Measurements from ENCODE around the gene PLD3. TPM values are rescaled to one million over a fixed set of nuclear protein-coding genes. Genes with fewer than 3 reads are reported as not detected.

Gene PLD3
- total RNA-seq, 1 donor from 2014 or later: 156 TPM

DNA sequence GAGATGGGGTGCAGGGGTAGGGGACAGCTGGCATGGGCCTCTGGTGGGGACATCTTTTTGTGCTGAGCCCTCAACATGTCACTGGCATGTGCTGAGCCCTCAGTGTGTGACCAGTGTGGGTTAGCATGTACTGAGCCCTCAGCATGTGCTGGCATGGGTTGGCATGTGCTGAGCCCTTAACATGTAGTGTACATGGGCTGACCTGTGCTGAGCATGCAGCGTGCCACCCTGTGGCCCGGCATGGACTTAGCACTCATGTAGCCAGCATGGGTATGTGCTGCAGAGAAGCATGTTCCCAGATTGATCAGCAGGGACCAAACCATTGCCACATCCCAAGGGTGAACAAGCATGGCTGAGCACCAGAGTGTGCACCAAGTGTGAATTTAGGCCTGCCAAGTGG, 30.0 kb downstream of the PLD3 start:
- Histone ChIP-seq H3K27ac (replicated peaks) (no peak overlapping the region), H3K4me3 (no peak overlapping the region), H3K27me3 (ENCODE audit: low read depth) (no peaks in the 10 kb centered on the region), H3K4me1 (no peaks in the 10 kb centered on the region), H3K36me3 (peaks cover 49% of the 10 kb centered on the region), H3K9me3 (replicated peaks) (no peaks in the 10 kb centered on the region)
- no peak for DNase-seq
- TF ChIP-seq CTCF (IDR thresholded peaks at IDR 0.05; ENCODE audit: borderline replicate concordance): no peak
- intact Hi-C loops (cut with micrococcal nuclease): no loop called here

GRCh38 chr19:40379446-40380198, 31.1 kb downstream of the PLD3 start:
- Histone ChIP-seq H3K4me1 (no peaks in the 10 kb centered on the region), H3K36me3 (peaks cover 38% of the 10 kb centered on the region), H3K27ac (replicated peaks) (no peak overlapping the region), H3K4me3 (no peak overlapping the region), H3K9me3 (replicated peaks) (no peaks in the 10 kb centered on the region), H3K27me3 (ENCODE audit: low read depth) (no peaks in the 10 kb centered on the region)
- intact Hi-C loops (cut with micrococcal nuclease): no loop called here
- no peak for DNase-seq
- TF ChIP-seq CTCF (IDR thresholded peaks at IDR 0.05; ENCODE audit: borderline replicate concordance): no peak

DNA sequence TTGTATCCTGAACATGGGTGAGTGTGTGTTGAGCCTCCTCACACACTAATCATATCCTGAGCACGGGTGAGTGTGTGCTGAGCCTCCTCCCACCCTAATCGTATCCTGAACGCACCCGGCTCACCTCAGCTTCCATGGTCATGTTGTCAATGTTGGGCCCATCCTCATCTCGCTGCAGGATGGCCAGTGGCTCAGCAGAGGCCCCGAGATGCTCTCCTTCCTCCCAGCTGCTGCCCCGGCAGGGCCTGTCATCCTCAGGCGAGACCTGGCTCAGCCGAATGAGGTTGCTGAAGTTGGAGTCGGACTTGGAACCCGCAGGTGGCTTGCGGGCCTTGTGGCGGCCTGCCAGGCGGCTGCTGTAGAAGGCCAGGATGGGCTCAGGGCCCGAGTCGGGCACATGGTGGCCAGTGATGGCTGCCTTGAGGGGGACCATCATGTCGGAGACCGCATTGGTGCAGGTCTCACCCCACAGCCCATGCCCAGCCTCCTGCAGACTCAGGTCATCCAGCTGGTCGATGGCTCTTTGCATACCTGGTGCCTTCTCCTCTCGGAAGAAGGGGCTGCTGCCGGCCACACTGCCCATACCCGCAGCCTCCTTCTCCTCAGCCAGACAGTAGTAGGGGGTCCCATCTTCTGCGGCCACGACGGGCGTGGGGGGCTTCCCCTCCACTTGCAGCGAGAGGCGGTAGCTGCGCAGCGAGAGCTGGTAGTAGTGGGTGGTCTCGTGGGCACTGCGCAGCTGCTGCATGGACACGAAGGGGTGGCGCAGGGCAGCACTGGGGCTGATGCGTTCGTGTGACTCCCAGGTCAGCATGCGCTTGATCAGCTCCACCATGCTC, 31.9 kb downstream of the PLD3 start:
- Histone ChIP-seq H3K36me3 (peaks cover 30% of the 10 kb centered on the region), H3K9me3 (replicated peaks) (no peaks in the 10 kb centered on the region), H3K27ac (replicated peaks) (no peak overlapping the region), H3K27me3 (ENCODE audit: low read depth) (no peaks in the 10 kb centered on the region), H3K4me3 (no peak overlapping the region), H3K4me1 (no peaks in the 10 kb centered on the region)
- intact Hi-C loops (cut with micrococcal nuclease): no loop called here
- no peak for DNase-seq
- no peak for TF ChIP-seq CTCF (IDR thresholded peaks at IDR 0.05; ENCODE audit: borderline replicate concordance)

- Histone ChIP-seq H3K9me3 (replicated peaks) (no peaks in the 10 kb centered on the region), H3K27ac (replicated peaks) (no peak overlapping the region), H3K4me1 (no peaks in the 10 kb centered on the region), H3K36me3 (peaks cover 27% of the 10 kb centered on the region), H3K4me3 (no peak overlapping the region), H3K27me3 (ENCODE audit: low read depth) (no peaks in the 10 kb centered on the region)
- DNase-seq: no peak
- intact Hi-C loops (cut with micrococcal nuclease): no loop called here
- no peak for TF ChIP-seq CTCF (IDR thresholded peaks at IDR 0.05; ENCODE audit: borderline replicate concordance)
Observed at GRCh38 chr19:40381321-40381720, 32.8 kb downstream of the PLD3 start.

DNA sequence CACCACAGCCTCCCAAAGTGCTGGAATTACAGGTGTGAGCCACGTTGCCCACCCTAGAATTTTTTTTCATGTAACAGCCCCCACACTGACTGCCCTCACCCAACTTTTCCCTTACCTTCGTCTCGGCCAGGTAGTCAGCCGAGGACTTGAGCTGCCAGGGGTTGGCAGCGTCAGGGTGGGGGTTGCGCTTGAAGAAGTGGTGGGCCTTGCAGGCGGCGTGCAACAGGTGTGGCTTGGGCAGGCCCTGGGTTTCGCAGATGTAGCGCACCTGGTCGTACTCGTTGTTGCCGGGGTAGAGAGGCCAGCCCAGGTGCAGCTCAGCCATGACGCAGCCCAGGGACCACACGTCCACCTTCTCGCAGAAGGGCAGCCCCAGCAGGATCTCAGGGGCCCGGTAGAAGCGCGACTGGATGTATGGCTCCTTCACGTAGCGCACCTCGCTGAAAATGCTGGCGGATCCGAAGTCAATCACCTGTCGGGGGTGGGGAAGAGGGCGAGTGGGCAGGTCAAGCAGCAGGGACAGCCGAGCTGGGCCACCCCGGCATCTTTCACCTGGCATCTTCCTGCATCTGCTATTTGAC, 35.3 kb downstream of the PLD3 start:
- DNase-seq: no peak
- H3K36me3 ChIP-seq: peaks cover 10% of the 10 kb centered on the region
- H3K27ac ChIP-seq (replicated peaks): no peak overlapping the region
- no peaks in the 10 kb centered on the region for H3K9me3 ChIP-seq (replicated peaks)
- H3K4me3 ChIP-seq: no peak overlapping the region
- no peaks in the 10 kb centered on the region for H3K4me1 ChIP-seq
- TF ChIP-seq CTCF (IDR thresholded peaks at IDR 0.05; ENCODE audit: borderline replicate concordance): no peak
- no peaks in the 10 kb centered on the region for H3K27me3 ChIP-seq (ENCODE audit: low read depth)
- intact Hi-C loops (cut with micrococcal nuclease): no loop called here
